GM21786 (cell line): Measurements from ENCODE around the gene TAGLN.

Experiments used
- ATAC-seq: cut with Tn5 transposase; IDR thresholded peaks from one replicate; pipeline ENCODE4 v1.9.1; 2021; ENCODE audit not compliant: unreplicated experiment

Gene TAGLN

GRCh38 chr11:117229931-117230285, 30.7 kb downstream of the TAGLN start:
- ATAC-seq = no peak

- ATAC-seq = peak; percentile 34
These were observed 31.3 kb downstream of the TAGLN start for GRCh38 chr11:117230286-117230961.

- no peak for ATAC-seq
These were observed 32.0 kb downstream of the TAGLN start for GRCh38 chr11:117230999-117231841.

- peak; percentile 2 for ATAC-seq
These were observed 32.6 kb downstream of the TAGLN start, which contains the start of gene PCSK7 for GRCh38 chr11:117231842-117232091. Gene PCSK7 (minus strand): TSS chr11:117232073. CDS start chr11:117229844, 2,229 bp downstream.

- peak; percentile 66 for ATAC-seq
These were observed 33.1 kb downstream of the TAGLN start, which contains the start of gene RNF214 for GRCh38 chr11:117232092-117232878. Gene RNF214 (plus strand): TSS chr11:117232671. CDS start chr11:117234273, 1,602 bp downstream.

- ATAC-seq = no peak
These were observed 33.8 kb downstream of the TAGLN start for GRCh38 chr11:117232911-117233409.

GRCh38 chr11:117238221-117238620, 39.1 kb downstream of the TAGLN start:
- ATAC-seq = no peak

- ATAC-seq = no peak
These were observed 40.1 kb downstream of the TAGLN start for GRCh38 chr11:117239295-117239694.

GRCh38 chr11:117248341-117248740, 49.2 kb downstream of the TAGLN start:
- no peak for ATAC-seq

- ATAC-seq = no peak
These were observed 50.4 kb downstream of the TAGLN start for GRCh38 chr11:117249571-117249970.

GRCh38 chr11:117251506-117251905, 52.3 kb downstream of the TAGLN start:
- no peak for ATAC-seq

GRCh38 chr11:117255966-117256365, 56.8 kb downstream of the TAGLN start:
- no peak for ATAC-seq

- ATAC-seq = no peak
These were observed 57.4 kb downstream of the TAGLN start for GRCh38 chr11:117256573-117256972.
